Hepatocyte (in vitro differentiated cells): Measurements from ENCODE around the gene NTNG1.

ENCODE experiments used
- EZH2phosphoT487 ChIP-seq: fragments of 200-600 bp; sonication (generic); IDR thresholded peaks from one replicate; pipeline ENCODE4 v1.6.1; 2018; ENCODE audit warnings: antibody characterized with exemption, mild to moderate bottlenecking, low read depth, moderate library complexity; ENCODE audit not compliant: unreplicated experiment, severe bottlenecking
- TF ChIP-seq, protein P1 (sequence below): fragments of 200-600 bp; sonication (generic); IDR thresholded peaks from 2 replicates; pipeline ENCODE4 v1.5.1; 2016; ENCODE audit warnings: antibody characterized with exemption, mild to moderate bottlenecking; ENCODE audit not compliant: poor library complexity

DNA sequence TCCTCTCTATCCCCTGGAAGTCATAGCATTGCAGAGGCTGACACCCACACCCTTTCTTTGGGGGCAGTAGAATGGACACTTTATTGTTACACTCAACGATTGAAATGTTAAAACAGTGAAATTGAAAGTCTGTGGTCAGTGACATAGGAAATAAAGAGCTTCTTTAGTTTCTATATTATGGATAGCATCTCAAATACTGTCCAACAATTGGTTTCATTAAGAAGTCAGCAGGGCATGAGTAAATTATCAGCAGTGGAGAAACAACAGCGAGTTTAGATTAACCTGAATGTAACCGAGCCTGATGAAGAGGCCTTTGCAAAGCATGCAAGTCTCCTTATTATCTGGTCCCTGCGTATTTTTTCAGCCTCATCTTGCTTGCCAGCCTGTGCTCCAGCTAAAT is 350.7 kb downstream of the NTNG1 start:
- TF ChIP-seq, protein P1, sequence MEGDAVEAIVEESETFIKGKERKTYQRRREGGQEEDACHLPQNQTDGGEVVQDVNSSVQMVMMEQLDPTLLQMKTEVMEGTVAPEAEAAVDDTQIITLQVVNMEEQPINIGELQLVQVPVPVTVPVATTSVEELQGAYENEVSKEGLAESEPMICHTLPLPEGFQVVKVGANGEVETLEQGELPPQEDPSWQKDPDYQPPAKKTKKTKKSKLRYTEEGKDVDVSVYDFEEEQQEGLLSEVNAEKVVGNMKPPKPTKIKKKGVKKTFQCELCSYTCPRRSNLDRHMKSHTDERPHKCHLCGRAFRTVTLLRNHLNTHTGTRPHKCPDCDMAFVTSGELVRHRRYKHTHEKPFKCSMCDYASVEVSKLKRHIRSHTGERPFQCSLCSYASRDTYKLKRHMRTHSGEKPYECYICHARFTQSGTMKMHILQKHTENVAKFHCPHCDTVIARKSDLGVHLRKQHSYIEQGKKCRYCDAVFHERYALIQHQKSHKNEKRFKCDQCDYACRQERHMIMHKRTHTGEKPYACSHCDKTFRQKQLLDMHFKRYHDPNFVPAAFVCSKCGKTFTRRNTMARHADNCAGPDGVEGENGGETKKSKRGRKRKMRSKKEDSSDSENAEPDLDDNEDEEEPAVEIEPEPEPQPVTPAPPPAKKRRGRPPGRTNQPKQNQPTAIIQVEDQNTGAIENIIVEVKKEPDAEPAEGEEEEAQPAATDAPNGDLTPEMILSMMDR: no peak
- no peak for TF ChIP-seq EZH2phosphoT487
